KMS-11 (cell line): ENCODE data around the gene CMC2.

Experiments
- H2AFZ ChIP-seq: fragments of 200-600 bp; sonication (generic); 2 replicates; pipeline ENCODE4 v1.6.1; 2016; ENCODE audit warnings: antibody characterized with exemption, mixed run types, low read depth
- H3K27ac ChIP-seq: fragments of 200-600 bp; sonication (generic); 2 replicates; pipeline ENCODE4 v1.6.1; 2016; ENCODE audit warnings: mild to moderate bottlenecking, mixed run types
- H3K27me3 ChIP-seq: fragments of 200-600 bp; sonication (generic); 2 replicates; pipeline ENCODE4 v1.6.1; 2017; ENCODE audit warnings: mild to moderate bottlenecking, low read depth, mixed run types, moderate library complexity; ENCODE audit not compliant: insufficient read depth
- H3K36me3 ChIP-seq: fragments of 200-600 bp; sonication (generic); 2 replicates; pipeline ENCODE4 v1.6.1; 2017; ENCODE audit warnings: mild to moderate bottlenecking, mixed run types; ENCODE audit not compliant: insufficient read depth
- H3K4me1 ChIP-seq: fragments of 200-600 bp; sonication (generic); 2 replicates; pipeline ENCODE4 v1.6.1; 2016; ENCODE audit warnings: mild to moderate bottlenecking, low read depth, mixed run types; ENCODE audit not compliant: poor library complexity, severe bottlenecking
- H3K4me2 ChIP-seq: fragments of 200-600 bp; sonication (generic); 2 replicates; pipeline ENCODE4 v1.7.0; 2016; ENCODE audit warnings: mild to moderate bottlenecking, mixed run types
- H3K4me3 ChIP-seq: fragments of 200-600 bp; sonication (generic); IDR thresholded peaks from 2 replicates; pipeline ENCODE4 v1.6.1; 2017; ENCODE audit warnings: low read depth, low read length, mixed read lengths; ENCODE audit not compliant: insufficient read depth
- H3K79me2 ChIP-seq: fragments of 200-600 bp; sonication (generic); 2 replicates; pipeline ENCODE4 v1.6.1; 2016; ENCODE audit warnings: low read depth, mixed run types; ENCODE audit not compliant: insufficient read depth
- H3K9ac ChIP-seq: fragments of 200-600 bp; sonication (generic); 2 replicates; pipeline ENCODE4 v1.6.1; 2016; ENCODE audit warnings: mild to moderate bottlenecking, mixed run types
- H4K20me1 ChIP-seq: fragments of 200-600 bp; sonication (generic); 2 replicates; pipeline ENCODE4 v1.6.1; 2016; ENCODE audit warnings: mild to moderate bottlenecking, mixed run types; ENCODE audit not compliant: insufficient read depth
- TF ChIP-seq, protein P1 (sequence below): fragments of 200-600 bp; sonication (generic); conservative IDR thresholded peaks from 2 replicates; pipeline ENCODE4 v1.6.1; 2017; ENCODE audit warnings: low read depth, mild to moderate bottlenecking, antibody characterized with exemption, low read length, moderate library complexity, mixed read lengths

The CMC2 gene

GRCh38 chr16:80947708-80948625 is 58.7 kb downstream of the CMC2 start:
- H2AFZ ChIP-seq, result no peak overlapping the region
- H3K4me3 ChIP-seq, result no peak overlapping the region
- H3K27ac ChIP-seq, result no peak overlapping the region
- no peaks in the 10 kb centered on the region for H3K36me3 ChIP-seq
- no peaks in the 10 kb centered on the region for H3K27me3 ChIP-seq
- H3K9ac ChIP-seq, result no peak overlapping the region
- no peaks in the 10 kb centered on the region for H3K4me1 ChIP-seq
- H3K4me2 ChIP-seq, result no peak overlapping the region
- no peaks in the 10 kb centered on the region for H4K20me1 ChIP-seq
- TF ChIP-seq, protein P1, sequence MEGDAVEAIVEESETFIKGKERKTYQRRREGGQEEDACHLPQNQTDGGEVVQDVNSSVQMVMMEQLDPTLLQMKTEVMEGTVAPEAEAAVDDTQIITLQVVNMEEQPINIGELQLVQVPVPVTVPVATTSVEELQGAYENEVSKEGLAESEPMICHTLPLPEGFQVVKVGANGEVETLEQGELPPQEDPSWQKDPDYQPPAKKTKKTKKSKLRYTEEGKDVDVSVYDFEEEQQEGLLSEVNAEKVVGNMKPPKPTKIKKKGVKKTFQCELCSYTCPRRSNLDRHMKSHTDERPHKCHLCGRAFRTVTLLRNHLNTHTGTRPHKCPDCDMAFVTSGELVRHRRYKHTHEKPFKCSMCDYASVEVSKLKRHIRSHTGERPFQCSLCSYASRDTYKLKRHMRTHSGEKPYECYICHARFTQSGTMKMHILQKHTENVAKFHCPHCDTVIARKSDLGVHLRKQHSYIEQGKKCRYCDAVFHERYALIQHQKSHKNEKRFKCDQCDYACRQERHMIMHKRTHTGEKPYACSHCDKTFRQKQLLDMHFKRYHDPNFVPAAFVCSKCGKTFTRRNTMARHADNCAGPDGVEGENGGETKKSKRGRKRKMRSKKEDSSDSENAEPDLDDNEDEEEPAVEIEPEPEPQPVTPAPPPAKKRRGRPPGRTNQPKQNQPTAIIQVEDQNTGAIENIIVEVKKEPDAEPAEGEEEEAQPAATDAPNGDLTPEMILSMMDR, result no peak
- H3K79me2 ChIP-seq, result no peaks in the 10 kb centered on the region

DNA sequence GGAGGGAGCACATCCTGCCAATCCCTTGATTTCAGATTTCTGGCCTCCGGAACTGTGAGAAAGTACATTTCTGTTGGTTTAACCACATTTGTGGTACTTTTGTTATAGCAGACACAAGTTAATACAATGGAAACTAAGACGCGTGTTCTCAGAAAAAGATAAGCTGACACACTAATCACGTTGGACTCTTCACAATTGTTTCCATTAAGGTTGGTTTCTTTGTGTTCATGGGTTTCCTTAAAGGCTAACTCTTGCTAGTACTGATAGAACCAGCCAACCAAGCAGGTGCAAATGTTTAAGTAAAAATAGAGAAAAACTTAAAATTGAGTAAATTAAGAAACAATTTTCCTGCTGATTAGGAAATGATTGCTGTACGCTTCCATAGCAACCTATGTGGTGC is 59.4 kb downstream of the CMC2 start:
- H3K79me2 ChIP-seq, result no peaks in the 10 kb centered on the region
- no peaks in the 10 kb centered on the region for H3K27me3 ChIP-seq
- no peaks in the 10 kb centered on the region for H4K20me1 ChIP-seq
- H3K4me1 ChIP-seq, result no peaks in the 10 kb centered on the region
- H2AFZ ChIP-seq, result no peak overlapping the region
- H3K4me2 ChIP-seq, result no peak overlapping the region
- H3K4me3 ChIP-seq, result no peak overlapping the region
- H3K36me3 ChIP-seq, result no peaks in the 10 kb centered on the region
- TF ChIP-seq, protein P1, result no peak
- H3K9ac ChIP-seq, result no peak overlapping the region
- H3K27ac ChIP-seq, result no peak overlapping the region

DNA sequence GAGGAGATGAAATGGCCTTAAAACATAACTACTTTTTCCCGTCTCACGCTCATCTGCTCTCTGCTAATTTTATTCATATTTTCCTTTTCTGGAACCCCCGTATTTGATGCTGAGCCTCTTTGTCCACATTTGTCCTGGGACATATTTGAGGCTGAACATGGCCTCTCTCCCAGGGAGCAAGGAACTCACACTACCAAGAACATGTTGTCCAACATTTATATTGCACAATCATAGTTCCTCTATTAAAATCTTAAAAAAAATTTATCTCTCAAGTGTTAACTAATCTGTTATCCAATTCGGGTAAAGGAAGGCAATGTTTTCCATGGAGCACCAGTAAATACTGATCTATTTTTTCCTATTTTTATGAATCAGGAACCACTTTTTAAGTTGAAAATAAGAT is 60.2 kb downstream of the CMC2 start:
- H3K9ac ChIP-seq, result no peak overlapping the region
- H3K4me2 ChIP-seq, result no peak overlapping the region
- no peaks in the 10 kb centered on the region for H3K27me3 ChIP-seq
- H3K4me3 ChIP-seq, result no peak overlapping the region
- no peak overlapping the region for H3K27ac ChIP-seq
- H3K4me1 ChIP-seq, result no peaks in the 10 kb centered on the region
- H4K20me1 ChIP-seq, result no peaks in the 10 kb centered on the region
- H2AFZ ChIP-seq, result no peak overlapping the region
- TF ChIP-seq, protein P1, result no peak
- no peaks in the 10 kb centered on the region for H3K36me3 ChIP-seq
- no peaks in the 10 kb centered on the region for H3K79me2 ChIP-seq

- H3K36me3 ChIP-seq, result no peaks in the 10 kb centered on the region
- H3K4me1 ChIP-seq, result no peaks in the 10 kb centered on the region
- no peaks in the 10 kb centered on the region for H4K20me1 ChIP-seq
- no peak overlapping the region for H2AFZ ChIP-seq
- no peak overlapping the region for H3K4me2 ChIP-seq
- no peak overlapping the region for H3K9ac ChIP-seq
- H3K27me3 ChIP-seq, result no peaks in the 10 kb centered on the region
- H3K27ac ChIP-seq, result no peak overlapping the region
- H3K4me3 ChIP-seq, result no peak overlapping the region
- no peaks in the 10 kb centered on the region for H3K79me2 ChIP-seq
- TF ChIP-seq, protein P1, result no peak
Observed at GRCh38 chr16:80940069-80940856, 66.4 kb downstream of the CMC2 start.
